HG03442 (cell line): ENCODE measurements around the gene SLC6A4.

Source experiments
- ATAC-seq: cut with Tn5 transposase; IDR thresholded peaks from one replicate; pipeline ENCODE4 v1.9.1; 2021; ENCODE audit warnings: mild to moderate bottlenecking, moderate library complexity; ENCODE audit not compliant: unreplicated experiment

The SLC6A4 gene

DNA sequence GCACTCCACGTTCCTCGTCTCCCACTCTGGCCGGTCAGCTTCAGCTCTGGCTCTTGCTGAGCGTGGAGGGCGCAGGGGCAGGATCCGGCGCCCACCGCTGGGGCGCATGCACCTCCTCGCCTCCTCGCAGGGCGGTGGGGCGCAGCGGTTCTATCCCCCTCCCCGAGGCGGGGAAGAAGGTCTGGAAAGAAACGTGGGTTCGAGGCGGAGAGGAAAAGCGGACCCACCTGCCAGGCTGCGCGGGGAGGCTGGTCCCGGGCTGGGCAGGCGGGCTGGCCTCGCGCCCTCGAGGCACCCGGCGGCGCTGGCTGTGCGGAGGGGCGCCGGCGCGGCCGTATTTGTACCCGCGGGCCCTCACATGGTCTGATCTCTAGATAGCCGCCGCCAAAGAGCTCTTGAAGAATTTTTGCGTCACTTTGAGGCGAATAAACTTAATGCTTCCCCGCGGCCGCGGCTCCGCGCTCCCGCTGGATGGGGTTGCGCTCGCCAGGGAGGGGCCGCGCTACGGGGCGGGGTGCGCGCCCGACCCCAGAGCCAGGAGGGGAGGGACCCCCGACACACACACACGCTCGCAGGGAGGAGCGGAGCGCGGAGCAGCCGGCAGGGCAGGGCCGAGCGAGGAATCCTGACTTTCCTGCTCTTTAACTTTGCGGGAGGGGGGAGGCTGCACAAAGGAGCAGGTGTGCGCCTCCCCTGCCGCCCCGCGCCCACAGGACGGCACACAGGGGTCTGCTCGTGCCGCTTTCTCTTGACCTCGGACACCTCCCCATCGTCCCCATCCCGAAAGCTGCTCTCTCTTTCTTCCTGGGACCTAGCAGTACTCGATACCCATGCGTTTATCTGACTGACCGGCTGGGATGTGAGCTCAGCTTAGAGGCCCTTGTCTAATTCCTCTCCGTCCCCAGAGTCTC lies at the start of gene SLC6A4:
TSS of gene SLC6A4 (minus strand) at position 312 of the 911 bp plus-strand sequence. CDS start 13,739 bp downstream, outside the sequence.
- ATAC-seq, result no peak

GRCh38 chr17:30279156-30279555 lies 43.7 kb upstream of the SLC6A4 start:
- no peak for ATAC-seq

- ATAC-seq, result no peak
These were observed 42.5 kb upstream of the SLC6A4 start for GRCh38 chr17:30278032-30278431.

GRCh38 chr17:30275911-30276310 lies 40.4 kb upstream of the SLC6A4 start:
- ATAC-seq, result no peak

GRCh38 chr17:30274887-30275286 lies 39.4 kb upstream of the SLC6A4 start:
- ATAC-seq, result no peak

- ATAC-seq, result no peak
These were observed 37.9 kb upstream of the SLC6A4 start for GRCh38 chr17:30273373-30273772.

DNA sequence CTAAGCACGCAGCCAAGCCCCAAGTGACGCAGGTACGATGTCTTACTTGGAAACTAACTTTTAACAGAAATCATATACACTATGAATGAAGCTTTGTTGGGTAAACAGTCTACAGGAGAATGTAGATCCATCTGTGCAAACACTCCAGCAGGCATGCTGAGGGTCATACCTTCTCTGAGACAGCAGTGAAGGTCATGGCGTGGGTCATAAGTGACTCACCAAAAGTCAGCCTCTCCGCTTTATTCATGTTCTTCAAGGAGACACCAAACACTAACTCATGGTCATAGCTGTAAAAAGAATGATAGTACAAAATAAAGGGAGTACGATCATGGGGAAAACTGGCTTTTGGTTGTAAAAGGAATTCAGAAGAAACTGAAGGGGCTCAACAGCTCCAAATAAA lies 35.6 kb upstream of the SLC6A4 start:
- ATAC-seq, result no peak

DNA sequence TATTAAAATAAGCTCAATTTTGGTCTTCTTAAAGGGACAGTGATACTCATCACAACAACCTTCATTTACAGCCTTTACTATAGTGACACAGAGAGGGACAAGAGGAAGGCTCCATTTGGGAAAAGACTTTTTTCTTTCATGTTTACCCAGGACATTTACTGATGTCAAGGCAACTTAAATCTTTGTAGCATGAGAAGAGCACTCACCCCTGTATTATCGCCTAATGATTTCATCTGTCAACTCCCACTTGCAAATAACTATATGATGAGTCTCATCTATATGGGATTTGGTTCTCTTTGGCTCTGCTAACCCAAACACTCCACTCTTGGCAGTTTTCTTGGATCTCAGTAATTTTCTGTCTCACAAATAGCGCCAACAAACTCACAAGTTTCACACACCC lies 32.1 kb upstream of the SLC6A4 start:
- no peak for ATAC-seq

DNA sequence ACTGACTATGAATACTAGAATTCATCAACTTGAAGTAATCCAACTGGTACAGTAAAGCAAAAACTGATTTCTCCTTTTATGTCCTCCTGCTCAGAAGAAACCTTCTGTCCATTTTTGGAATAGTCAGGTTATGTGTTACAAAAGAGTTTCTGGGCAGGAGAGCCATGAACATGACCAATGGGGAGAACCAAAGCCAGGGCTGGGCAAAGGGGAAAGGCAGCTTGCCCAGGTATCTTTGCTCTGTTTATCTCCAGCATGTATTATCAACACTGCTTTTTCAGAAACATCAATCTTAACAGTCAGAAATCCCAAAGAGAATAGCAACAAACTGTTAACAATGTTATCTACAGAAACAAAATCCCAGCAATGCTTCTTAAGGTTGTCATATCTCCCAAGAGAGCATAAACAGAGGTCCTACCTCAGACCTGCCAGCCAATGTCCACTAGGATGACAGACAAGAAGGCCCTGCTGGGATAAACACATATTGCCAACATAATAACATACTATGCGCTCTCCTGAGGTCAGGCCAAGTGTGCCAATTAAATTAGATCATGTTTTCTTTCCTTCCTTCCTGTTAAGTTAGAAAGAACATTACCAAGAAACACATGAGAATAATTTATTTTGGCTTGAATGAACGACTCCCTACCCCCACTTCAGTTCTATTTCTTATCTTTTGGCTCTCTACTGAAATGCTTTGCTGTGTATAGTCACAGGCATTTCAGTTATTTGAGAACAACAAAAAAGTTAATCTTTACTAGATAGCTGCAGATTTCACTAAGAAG lies 28.2 kb upstream of the SLC6A4 start:
- no peak for ATAC-seq

DNA sequence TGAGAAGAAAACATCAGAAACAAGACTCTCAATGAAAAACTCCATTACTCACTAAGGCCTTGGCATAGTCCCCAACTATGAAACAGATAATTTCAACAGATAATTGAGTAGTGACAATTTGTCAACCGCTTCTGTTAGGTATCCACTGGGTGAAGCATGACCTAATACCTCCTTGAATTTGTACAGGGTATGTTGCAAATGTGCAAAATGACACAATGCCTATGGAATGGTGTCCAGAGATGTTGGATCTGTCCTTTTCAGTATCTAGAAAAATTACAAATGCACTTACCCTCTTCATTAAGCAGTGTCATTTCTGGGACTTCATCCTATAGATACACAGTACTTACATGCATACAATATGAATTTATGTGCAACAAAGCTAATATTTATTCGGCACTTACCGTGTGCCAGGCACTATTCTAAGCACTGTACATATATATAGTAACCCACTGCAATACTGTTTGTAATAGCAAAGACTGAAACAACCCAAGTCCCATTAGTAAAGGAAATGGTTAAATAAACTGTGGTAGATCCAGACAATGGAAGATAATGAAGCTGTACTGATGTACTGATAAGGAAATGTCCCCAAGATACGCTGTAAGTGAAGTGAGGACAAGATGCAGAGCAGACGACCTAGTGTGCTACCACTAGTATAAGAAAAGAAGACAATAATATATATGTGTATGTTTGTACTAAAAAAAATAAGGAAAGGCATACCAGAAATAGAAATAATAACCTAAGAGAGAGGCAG lies 21.4 kb upstream of the SLC6A4 start:
- no peak for ATAC-seq

DNA sequence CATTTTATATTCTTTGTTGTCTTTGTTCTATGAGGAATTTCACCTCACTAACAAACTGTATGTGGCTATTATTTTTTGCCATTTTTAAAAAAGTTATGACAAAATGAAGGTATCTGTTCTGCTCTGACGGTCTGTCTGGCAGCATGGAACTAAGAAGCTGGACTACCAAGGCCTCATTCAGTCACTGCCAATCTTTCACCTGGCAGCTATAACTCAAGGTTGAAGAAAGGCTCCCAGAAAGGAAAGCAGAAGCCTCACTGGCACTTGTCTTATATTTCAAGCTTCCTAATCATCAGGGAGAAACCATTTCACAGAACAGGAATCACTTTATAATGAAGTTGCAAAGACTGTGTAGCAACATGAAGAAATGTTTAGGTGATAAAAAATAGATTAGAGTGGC lies 18.7 kb upstream of the SLC6A4 start:
- ATAC-seq, result no peak

- ATAC-seq, result no peak
These were observed 17.8 kb upstream of the SLC6A4 start for GRCh38 chr17:30253312-30253711.

- no peak for ATAC-seq
These were observed 16.4 kb upstream of the SLC6A4 start for GRCh38 chr17:30251931-30252330.

GRCh38 chr17:30249460-30249859 lies 14.0 kb upstream of the SLC6A4 start:
- no peak for ATAC-seq

DNA sequence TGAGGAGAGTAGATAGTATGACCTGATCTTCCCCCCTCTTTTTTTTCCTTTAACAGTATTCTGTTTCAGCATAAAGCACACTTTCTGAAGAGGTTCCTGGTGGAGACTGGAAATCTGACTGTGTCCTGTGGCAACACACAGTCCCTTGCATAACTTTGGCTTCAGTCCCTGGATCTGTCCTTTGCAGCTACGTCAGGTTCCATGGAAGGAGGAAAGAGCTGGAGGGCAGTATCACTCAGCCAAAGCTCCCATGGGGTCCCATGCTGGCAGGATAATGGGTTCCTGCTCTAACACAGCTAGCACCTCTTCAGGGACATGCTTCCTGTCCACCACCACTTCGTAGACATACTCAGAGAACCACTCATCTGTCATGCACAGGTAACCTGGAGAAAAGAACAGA lies 13.3 kb upstream of the SLC6A4 start:
- no peak for ATAC-seq

GRCh38 chr17:30246460-30246859 lies 11.0 kb upstream of the SLC6A4 start:
- ATAC-seq, result no peak

- no peak for ATAC-seq
These were observed 9.4 kb upstream of the SLC6A4 start for GRCh38 chr17:30244853-30245385.

DNA sequence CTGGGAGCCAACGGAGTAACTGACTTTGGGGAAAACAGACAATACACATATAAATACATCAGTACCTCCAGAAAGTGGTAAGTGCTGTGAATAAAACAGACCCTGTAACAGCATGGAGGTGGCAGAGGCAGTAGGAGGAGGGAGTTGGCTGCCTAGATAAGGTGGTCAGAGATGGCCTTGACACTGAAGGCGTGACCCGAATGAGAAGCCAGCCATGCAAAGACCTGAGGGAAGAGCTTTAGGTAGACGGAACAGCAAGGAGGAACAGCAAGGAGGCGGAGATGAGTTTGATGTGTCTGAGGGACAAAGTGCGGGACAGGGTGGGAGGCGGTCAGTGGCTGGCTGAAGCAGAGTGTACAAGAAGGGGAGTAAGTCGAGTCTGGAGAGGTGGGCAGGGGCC lies 8.1 kb upstream of the SLC6A4 start:
- no peak for ATAC-seq

DNA sequence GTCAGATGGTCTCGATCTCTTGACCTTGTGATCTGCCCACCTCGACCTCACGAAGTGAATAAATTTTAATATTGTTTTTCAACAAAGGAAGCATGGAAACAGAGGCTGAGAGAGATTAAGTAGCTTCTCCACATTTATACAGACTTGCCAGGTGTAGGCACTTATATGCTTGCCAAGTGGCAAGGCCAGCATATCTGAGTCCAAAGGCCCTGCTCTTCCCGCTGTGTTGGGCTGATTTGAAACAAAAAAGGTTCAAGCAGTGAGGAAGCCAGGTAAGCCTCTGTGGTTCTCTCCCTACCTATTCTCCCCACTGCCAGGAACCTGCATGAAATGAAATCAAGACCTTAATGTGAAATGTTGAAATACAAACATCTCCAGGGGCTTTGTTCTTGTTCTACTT lies 7.5 kb upstream of the SLC6A4 start:
- no peak for ATAC-seq

DNA sequence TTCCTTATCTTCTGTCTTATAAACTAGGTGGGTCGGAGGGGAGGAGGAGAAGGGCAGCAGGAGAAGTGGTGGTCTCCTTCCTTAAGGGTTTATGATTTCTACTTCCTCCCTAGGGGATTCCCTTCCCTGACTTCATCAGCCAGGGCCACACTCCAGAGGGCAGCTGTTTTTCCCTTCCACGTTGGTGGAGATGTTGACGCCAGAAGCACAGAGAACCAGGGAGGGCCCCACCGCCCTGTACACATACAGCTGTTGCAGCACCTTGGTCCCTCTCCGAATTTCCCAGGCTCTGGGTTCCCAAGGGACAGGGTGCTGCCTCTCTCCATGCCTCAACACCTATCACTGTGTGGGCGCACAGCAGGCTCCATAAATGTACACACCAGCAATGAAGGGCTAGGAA lies 5.6 kb upstream of the SLC6A4 start:
- ATAC-seq, result no peak

GRCh38 chr17:30240177-30240576 lies 4.7 kb upstream of the SLC6A4 start:
- no peak for ATAC-seq
